Measurements from ENCODE around the gene BEND4. TPM values are rescaled to one million over a fixed set of nuclear protein-coding genes. Genes with fewer than 3 reads are reported as not detected.

Gene BEND4
- total RNA-seq, 4 donors from 2014 or later: not detected

- WGBS, 2 donors: 75 to 80% methylated on average over 2 of the region's 2 CpGs
- H3K4me3 ChIP-seq (ENCODE audit: low read depth, poor library complexity, severe bottlenecking): no peak overlapping the region
- intact Hi-C loops (cut with DNase I; ENCODE audit: low total_unique reads): no loop called here
- TF ChIP-seq POLR2A (IDR thresholded peaks at IDR 0.05) (no peak), CTCF (IDR thresholded peaks at IDR 0.05) (no peak)
- DNase-seq (ENCODE audit: low spot score in 2 of 2): no peak
These were observed 29.3 kb downstream of the BEND4 start for GRCh38 chr4:42123071-42123644.

GRCh38 chr4:42122237-42122636 lies 30.2 kb downstream of the BEND4 start:
- intact Hi-C loops (cut with DNase I; ENCODE audit: low total_unique reads): no loop called here
- DNase-seq (ENCODE audit: low spot score in 2 of 2): no peak
- WGBS, 2 donors: 67 to 82% methylated on average over 4 of the region's 4 CpGs
- TF ChIP-seq CTCF (IDR thresholded peaks at IDR 0.05): no peak
- TF ChIP-seq POLR2A (IDR thresholded peaks at IDR 0.05): no peak
- H3K4me3 ChIP-seq (ENCODE audit: low read depth, poor library complexity, severe bottlenecking): no peak overlapping the region

- intact Hi-C loops (cut with DNase I; ENCODE audit: low total_unique reads): no loop called here
- H3K4me3 ChIP-seq (ENCODE audit: low read depth, poor library complexity, severe bottlenecking): no peak overlapping the region
- WGBS, 2 donors: 45 to 50% methylated on average over 12 of the region's 12 CpGs
- TF ChIP-seq POLR2A (IDR thresholded peaks at IDR 0.05) (no peak), CTCF (IDR thresholded peaks at IDR 0.05) (no peak)
- no peak for DNase-seq (ENCODE audit: low spot score in 2 of 2)
These were observed 32.6 kb downstream of the BEND4 start for GRCh38 chr4:42119886-42120285.

- intact Hi-C loops (cut with DNase I; ENCODE audit: low total_unique reads): no loop called here
- TF ChIP-seq CTCF (IDR thresholded peaks at IDR 0.05) (no peak), POLR2A (IDR thresholded peaks at IDR 0.05) (no peak)
- DNase-seq (ENCODE audit: low spot score in 2 of 2): no peak
- 55 to 64% methylated on average over 3 of the region's 3 CpGs for WGBS, 2 donors
- no peak overlapping the region for H3K4me3 ChIP-seq (ENCODE audit: low read depth, poor library complexity, severe bottlenecking)
These were observed 39.6 kb downstream of the BEND4 start for GRCh38 chr4:42112846-42113245.

- intact Hi-C loops (cut with DNase I; ENCODE audit: low total_unique reads): no loop called here
- WGBS, 2 donors: 48 to 61% methylated on average over 2 of the region's 2 CpGs
- no peak overlapping the region for H3K4me3 ChIP-seq (ENCODE audit: low read depth, poor library complexity, severe bottlenecking)
- TF ChIP-seq CTCF (IDR thresholded peaks at IDR 0.05) (no peak), POLR2A (IDR thresholded peaks at IDR 0.05) (no peak)
- no peak for DNase-seq (ENCODE audit: low spot score in 2 of 2)
These were observed 47.9 kb downstream of the BEND4 start for GRCh38 chr4:42104521-42104920.

- DNase-seq (ENCODE audit: low spot score in 2 of 2): no peak
These were observed 50.9 kb downstream of the BEND4 start for GRCh38 chr4:42101446-42101975.

More at GRCh38 chr4:42101446-42101975, 50.9 kb downstream of the BEND4 start:
- intact Hi-C loops (cut with DNase I; ENCODE audit: low total_unique reads): no loop called here
- no peak overlapping the region for H3K4me3 ChIP-seq (ENCODE audit: low read depth, poor library complexity, severe bottlenecking)
- 91 to 93% methylated on average over 8 of the region's 8 CpGs for WGBS, 2 donors
- TF ChIP-seq CTCF (IDR thresholded peaks at IDR 0.05): no peak
- no peak for TF ChIP-seq POLR2A (IDR thresholded peaks at IDR 0.05)
